Fibroblast of the conjunctiva (primary cell): ENCODE data around the gene EFNA2.
"Not testable (repeated sequence)": the region's sequence is repeated elsewhere in the genome, so short reads cannot be mapped to it uniquely, and the experiment has no call there.

ENCODE experiments used
- DNase-seq: peaks from one replicate; pipeline ENCODE4 v3.0.0-alpha.2; 2010; ENCODE audit warnings: low read depth

Gene EFNA2

GRCh38 chr19:1318678-1319471, 33.2 kb downstream of the EFNA2 start:
- DNase-seq: no peak

DNA sequence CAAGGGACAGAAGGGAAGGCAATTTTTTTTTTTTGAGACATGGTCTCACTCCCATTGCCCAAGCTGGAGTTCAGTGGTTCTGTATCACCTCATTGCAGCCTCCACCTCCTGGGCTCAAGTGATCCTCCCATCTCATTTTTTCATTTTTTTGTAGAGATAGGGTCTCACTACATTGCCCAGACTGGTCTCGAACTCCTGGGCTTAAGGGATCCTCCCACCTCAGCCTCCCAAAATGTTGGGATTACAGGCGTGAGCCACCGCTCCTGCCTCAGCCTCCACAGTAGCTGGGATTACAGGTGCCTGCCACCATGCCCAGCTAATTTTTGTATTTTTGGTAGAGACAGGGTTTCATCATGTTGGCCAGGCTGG, 34.6 kb downstream of the EFNA2 start:
- DNase-seq: not testable (repeated sequence)

GRCh38 chr19:1321539-1321938, 35.9 kb downstream of the EFNA2 start:
- DNase-seq: no peak

DNA sequence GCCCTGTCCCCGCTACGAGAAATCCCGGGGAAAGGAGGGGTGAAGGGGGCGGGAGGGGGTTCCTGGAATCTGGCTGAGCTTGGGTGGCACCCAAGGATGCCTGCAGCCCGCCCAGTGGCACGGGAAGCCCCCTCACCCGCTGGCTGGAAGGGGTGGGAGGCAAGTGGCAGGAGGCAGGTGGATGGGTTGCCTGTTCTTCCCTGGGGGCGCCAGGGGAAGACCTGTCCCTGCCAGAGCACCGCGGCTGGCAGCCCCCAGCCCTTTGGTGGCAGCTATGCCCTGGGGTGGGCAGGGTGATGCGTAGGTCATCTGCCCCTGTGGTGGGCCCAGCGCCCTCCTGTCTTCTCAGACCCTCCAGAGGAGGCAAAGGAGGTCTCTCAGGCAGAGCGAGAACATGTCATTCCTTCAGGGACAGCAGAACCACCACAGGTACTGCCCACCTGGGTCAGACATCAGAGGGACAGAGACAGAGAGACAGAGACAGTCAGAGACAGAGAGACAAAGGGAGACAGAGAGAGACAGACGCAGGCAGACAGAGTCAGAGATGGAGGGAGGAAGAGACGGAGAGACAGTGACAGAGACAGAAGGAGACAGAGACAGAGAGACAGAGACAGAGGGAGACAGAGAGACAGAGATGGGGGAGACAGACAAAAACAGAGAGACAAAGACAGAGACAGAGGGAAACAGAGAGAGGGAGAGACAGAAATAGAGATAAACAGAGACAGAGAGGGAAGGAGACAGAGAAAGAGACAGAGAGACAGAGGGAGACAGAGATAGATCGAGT, 36.7 kb downstream of the EFNA2 start:
- DNase-seq: no peak

DNA sequence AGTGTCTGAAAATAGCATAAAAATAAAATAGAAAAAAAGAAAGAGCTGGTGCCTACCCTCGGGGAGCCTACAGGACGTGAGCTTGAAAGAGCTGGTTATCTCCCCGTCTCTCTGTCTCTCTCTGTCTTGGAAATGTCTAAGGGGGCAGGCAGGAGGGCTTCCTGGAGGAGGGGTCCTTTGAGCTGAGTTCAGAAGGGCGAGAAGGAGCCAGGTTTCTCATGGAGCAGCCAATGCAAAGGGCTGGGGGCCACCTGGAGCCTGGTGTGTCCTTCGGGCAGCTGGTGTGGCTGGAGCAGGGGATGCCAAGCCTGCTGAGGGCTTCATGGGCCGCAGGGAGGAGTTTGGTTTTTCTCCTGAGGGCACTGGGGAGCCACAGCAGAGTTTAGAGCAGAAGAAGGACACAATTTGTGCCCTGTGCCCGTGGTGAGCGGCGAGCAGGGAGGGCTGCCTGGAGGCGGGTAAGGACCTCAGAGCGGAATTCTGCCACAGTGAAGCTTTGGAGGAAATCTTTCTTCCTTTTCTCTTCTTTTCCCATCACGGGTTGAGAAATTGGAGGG, 38.7 kb downstream of the EFNA2 start:
- DNase-seq: no peak

DNA sequence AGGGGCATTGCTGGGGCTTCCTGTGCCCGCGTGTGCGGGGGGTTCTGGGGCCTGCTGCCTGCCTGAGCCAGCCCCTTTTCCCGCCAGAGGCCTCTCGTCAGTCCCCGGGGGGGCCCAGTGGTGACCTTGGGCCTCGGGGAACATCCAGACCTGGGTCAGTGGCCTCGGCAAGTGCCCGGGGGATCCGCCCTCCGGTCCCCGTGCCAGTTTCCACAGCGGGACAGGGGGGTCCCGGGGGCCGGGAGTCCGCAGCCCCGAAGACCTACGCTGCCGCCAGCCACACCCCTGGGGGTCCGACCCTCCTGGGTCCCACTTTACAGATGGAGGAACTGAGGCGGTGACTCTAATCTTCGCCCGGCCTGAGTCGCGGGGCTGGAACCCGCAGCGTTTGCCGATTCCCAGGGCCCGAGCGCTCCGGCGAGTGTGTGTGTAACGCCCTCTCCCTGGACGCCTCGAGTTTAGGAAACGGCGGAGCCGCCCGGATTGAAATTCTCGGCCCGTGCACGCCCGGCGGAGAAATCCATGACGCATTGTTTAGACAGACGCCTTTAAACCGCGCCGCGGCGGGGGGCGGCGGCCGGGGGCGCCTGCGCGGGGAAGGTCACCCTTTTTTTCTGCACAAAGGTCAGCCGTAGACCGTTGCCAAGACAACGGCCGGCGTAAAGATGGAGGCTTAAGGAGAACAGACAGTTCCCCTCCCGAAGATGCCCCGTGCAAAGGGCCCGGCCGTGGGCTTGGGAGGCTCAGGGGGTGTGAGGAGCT, 39.3 kb downstream of the EFNA2 start:
- DNase-seq: peak; percentile 77

- DNase-seq: no peak
Observed at GRCh38 chr19:1325568-1326294, 40.1 kb downstream of the EFNA2 start.

GRCh38 chr19:1327125-1327524, 41.5 kb downstream of the EFNA2 start:
- no peak for DNase-seq

DNA sequence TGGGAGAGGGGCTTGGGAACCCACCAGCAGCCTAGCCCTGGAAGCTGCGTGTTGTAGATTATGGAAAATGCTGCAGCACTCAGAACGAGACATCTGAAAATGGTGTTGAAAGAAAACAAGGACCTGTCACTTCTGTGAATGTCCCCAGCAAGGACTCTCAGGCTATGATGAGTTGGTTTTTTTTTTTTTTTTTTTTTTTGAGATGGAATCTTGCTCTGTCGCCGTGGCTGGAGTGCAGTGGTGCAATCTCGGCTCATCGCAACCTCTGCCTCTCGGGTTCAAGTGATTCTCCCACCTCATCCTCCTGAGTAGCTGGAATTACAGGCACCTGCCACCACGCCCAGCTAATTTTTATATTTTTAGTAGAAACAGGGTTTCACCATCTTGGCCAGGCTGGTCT, 46.5 kb downstream of the EFNA2 start:
- not testable (repeated sequence) for DNase-seq

DNA sequence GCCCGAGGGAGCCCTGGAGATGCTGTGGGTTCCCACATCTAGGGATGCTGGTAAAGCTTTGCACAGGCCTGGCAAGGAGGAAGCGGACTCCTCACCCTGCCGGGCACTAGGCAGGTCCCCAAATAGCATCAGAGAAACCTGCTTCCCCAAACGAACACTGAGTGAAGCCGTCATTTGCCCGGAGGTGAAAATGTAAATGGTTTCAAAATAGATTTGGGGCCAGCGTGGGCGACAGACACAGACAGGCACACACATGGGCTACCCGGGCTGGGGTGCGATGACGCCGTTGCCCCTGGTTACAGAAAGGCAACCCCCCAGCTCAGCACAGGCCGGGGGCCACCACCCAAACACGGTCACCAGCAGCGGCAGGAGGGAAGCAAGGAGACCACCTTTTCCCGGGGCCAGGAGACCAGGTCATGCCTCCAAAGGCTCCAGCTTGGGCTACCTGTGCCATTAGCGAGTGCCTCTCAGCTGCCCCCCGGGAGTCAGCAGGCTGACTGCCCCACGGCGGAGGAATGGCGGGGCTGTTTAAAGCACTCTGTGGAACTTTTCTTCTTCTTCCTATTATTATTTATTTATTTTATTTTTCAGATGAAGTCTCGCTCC, 50.5 kb downstream of the EFNA2 start:
- no peak for DNase-seq

GRCh38 chr19:1340681-1341469, 55.2 kb downstream of the EFNA2 start:
- no peak for DNase-seq

DNA sequence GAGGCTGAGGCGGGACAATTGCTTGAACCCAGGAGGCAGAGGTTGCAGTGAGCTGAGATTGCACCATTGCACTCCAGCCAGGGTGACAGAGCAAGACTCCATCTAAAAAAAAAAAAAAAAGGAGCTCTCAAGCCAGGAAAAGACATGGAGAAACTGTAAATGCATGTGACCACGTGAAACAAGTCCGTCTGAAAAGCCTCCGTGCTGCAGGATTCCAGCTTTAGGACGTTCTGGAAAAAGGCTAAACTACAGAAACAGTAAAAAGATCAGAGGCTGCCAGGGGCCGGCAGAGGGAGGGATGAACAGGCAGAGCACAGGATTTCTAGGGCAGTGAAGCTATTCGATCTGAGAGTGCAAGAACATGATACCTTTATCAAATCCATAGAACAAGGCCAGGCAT, 57.4 kb downstream of the EFNA2 start:
- DNase-seq: no peak

GRCh38 chr19:1349211-1349610, 63.5 kb downstream of the EFNA2 start:
- no peak for DNase-seq

DNA sequence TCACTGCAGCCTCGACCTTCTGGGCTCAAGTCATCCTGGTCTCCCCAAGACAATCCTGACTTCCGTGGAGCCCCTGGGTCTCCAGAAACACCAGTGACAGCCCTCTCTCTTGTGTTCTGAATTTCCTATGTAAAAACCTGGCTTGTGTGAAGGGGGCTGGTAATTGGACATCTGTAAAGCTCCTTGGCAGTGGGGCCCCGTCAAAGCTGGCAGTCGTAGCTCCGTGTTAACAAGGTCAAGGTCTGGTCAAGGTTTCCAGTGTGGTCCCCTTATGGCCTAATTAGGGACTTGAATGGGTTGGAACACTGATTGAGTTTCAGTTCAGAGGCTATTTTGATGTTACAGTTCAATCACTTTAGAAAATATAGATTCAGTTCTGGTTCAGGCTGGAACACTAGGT, 65.2 kb downstream of the EFNA2 start:
- no peak for DNase-seq
